IMR-90 (cell line): ENCODE data around the gene NTM. TPM values are rescaled to one million over a fixed set of nuclear protein-coding genes. Genes with fewer than 3 reads are reported as not detected.

ENCODE experiments used
- ATAC-seq: fragments of 200-7000 bp; cut with Tn5 transposase; 2 replicates; pipeline ENCODE4 v1.9.1; 2020; ENCODE audit warnings: low read depth, mild to moderate bottlenecking, moderate library complexity
- BruUV-seq: library from RNA; stranded (reverse); fragments of 400-500 nt; replicated peaks from 2 replicates; lab custom pipeline; 2021; lab: Mats Ljungman, UMichigan
- CTCF ChIA-PET: fragments of 300-600 bp; formaldehyde crosslinking; extraction: SDS; loops from one replicate; lab custom pipeline; 2021; ENCODE audit warnings: antibody characterized with exemption; lab: Yijun Ruan, JAX
- POLR2A ChIA-PET: fragments of 300-600 bp; sonication (Branson Sonifier 250); formaldehyde crosslinking; loops from one replicate; lab custom pipeline; 2022; ENCODE audit warnings: antibody characterized with exemption; ENCODE audit not compliant: unreplicated experiment; lab: Charles Lee
- DNase-seq: peaks from one replicate; pipeline ENCODE4 v3.0.0; 2013
- H2AFZ ChIP-seq: replicated peaks from 2 replicates; pipeline ENCODE3; 2013; ENCODE audit warnings: low read length, mild to moderate bottlenecking; ENCODE audit not compliant: poor library complexity
- H2AK5ac ChIP-seq: 2 replicates; pipeline ENCODE4 v1.6.1; 2013; ENCODE audit warnings: low read depth, low read length, inconsistent platforms
- H2AK9ac ChIP-seq: replicated peaks from 2 replicates; pipeline ENCODE3; 2013; ENCODE audit warnings: mild to moderate bottlenecking, low read depth, low read length, moderate library complexity; ENCODE audit not compliant: poor library complexity
- H2BK120ac ChIP-seq: 2 replicates; pipeline ENCODE4 v1.6.1; 2013; ENCODE audit warnings: low read depth, low read length, inconsistent platforms
- H2BK15ac ChIP-seq: 3 replicates; pipeline ENCODE4 v1.6.1; 2013; ENCODE audit warnings: low read depth, low read length, inconsistent platforms
- H2BK20ac ChIP-seq: 2 replicates; pipeline ENCODE4 v1.6.1; 2013; ENCODE audit warnings: low read depth, mild to moderate bottlenecking, inconsistent platforms, low read length, moderate library complexity
- H2BK5ac ChIP-seq: 2 replicates; pipeline ENCODE4 v1.6.1; 2013; ENCODE audit warnings: mild to moderate bottlenecking, low read depth, low read length, inconsistent platforms; ENCODE audit not compliant: poor library complexity, severe bottlenecking
- H3K14ac ChIP-seq: replicated peaks from 2 replicates; pipeline ENCODE4 v1.6.1; 2013; ENCODE audit warnings: low read depth, low read length, inconsistent platforms
- H3K18ac ChIP-seq: 2 replicates; pipeline ENCODE4 v1.6.1; 2013; ENCODE audit warnings: low read depth, low read length, control low read depth
- H3K23ac ChIP-seq: 2 replicates; pipeline ENCODE4 v1.6.1; 2013; ENCODE audit warnings: low read depth, low read length, inconsistent platforms
- H3K27ac ChIP-seq: 2 replicates; pipeline ENCODE4 v1.5.1; 2013; ENCODE audit warnings: mild to moderate bottlenecking, control low read depth, low read length; ENCODE audit not compliant: insufficient read depth
- H3K27me3 ChIP-seq: 2 replicates; pipeline ENCODE4 v1.6.1; 2013; ENCODE audit warnings: low read length; ENCODE audit not compliant: control insufficient read depth, insufficient read depth
- H3K36me3 ChIP-seq: 2 replicates; pipeline ENCODE4 v1.6.1; 2013; ENCODE audit warnings: low read length, mixed read lengths; ENCODE audit not compliant: control insufficient read depth, insufficient read depth
- H3K4ac ChIP-seq: 2 replicates; pipeline ENCODE4 v1.6.1; 2013; ENCODE audit warnings: low read depth, low read length, inconsistent platforms
- H3K4me1 ChIP-seq: 2 replicates; pipeline ENCODE4 v1.6.1; 2013; ENCODE audit warnings: low read length, mixed read lengths; ENCODE audit not compliant: control insufficient read depth, insufficient read depth
- H3K4me2 ChIP-seq: 2 replicates; pipeline ENCODE4 v1.6.1; 2013; ENCODE audit warnings: low read depth, mild to moderate bottlenecking, control low read depth, low read length, moderate library complexity
- H3K4me3 ChIP-seq: 2 replicates; pipeline ENCODE4 v1.5.1; 2013; ENCODE audit warnings: low read depth, mild to moderate bottlenecking, control low read depth, low read length, moderate library complexity; ENCODE audit not compliant: insufficient read depth
- H3K56ac ChIP-seq: 2 replicates; pipeline ENCODE4 v1.6.1; 2013; ENCODE audit warnings: low read length, inconsistent platforms; ENCODE audit not compliant: insufficient read depth; ENCODE audit errors: extremely low read depth
- H3K79me1 ChIP-seq, 2 experiments: 2 replicates each; pipeline ENCODE4 v1.6.1; 2013; ENCODE audit warnings: low read length in 2 of 2, inconsistent platforms in 1 of 2, low read depth in 1 of 2
- H3K9ac ChIP-seq: 2 replicates; pipeline ENCODE4 v1.6.1; 2013; ENCODE audit warnings: low read depth, low read length, control low read depth
- H3K9me1 ChIP-seq: 2 replicates; pipeline ENCODE4 v1.6.1; 2013; ENCODE audit warnings: low read length, inconsistent platforms; ENCODE audit not compliant: insufficient read depth
- H3K9me3 ChIP-seq: 2 replicates; pipeline ENCODE4 v1.6.1; 2013; ENCODE audit warnings: low read length; ENCODE audit not compliant: control insufficient read depth, insufficient read depth
- H4K20me1 ChIP-seq: 2 replicates; pipeline ENCODE4 v1.6.1; 2013; ENCODE audit warnings: low read length, inconsistent platforms; ENCODE audit not compliant: insufficient read depth
- H4K5ac ChIP-seq: 2 replicates; pipeline ENCODE4 v1.6.1; 2013; ENCODE audit warnings: mild to moderate bottlenecking, low read depth, low read length, control low read depth
- H4K8ac ChIP-seq, 2 experiments: 2 replicates each; pipeline ENCODE4 v1.6.1; 2013; ENCODE audit warnings: low read depth in 2 of 2, low read length in 2 of 2, control low read depth in 1 of 2, inconsistent platforms in 1 of 2
- H4K91ac ChIP-seq: 2 replicates; pipeline ENCODE4 v1.6.1; 2013; ENCODE audit warnings: low read depth, low read length, inconsistent platforms; ENCODE audit not compliant: insufficient read depth
- BHLHE40 ChIP-seq: fragments of 150-350 bp; IDR thresholded peaks from 2 replicates; pipeline ENCODE4 v1.6.1; 2016; ENCODE audit warnings: mild to moderate bottlenecking, low read depth, low read length
- CEBPB ChIP-seq: IDR thresholded peaks from 2 replicates; pipeline ENCODE4 v1.6.1; 2012; ENCODE audit warnings: low read depth, low read length, improper control_type of control experiment
- CHD1 ChIP-seq: IDR thresholded peaks from 2 replicates; pipeline ENCODE4 v1.6.1; 2012; ENCODE audit warnings: low read depth, low read length, improper control_type of control experiment
- FOS ChIP-seq: fragments of 150-350 bp; IDR thresholded peaks from 2 replicates; pipeline ENCODE4 v1.6.1; 2016; ENCODE audit warnings: low read depth, low read length
- MAFK ChIP-seq: IDR thresholded peaks from 2 replicates; pipeline ENCODE4 v1.6.1; 2012; ENCODE audit warnings: low read depth, low read length, improper control_type of control experiment
- MAZ ChIP-seq: IDR thresholded peaks from 2 replicates; pipeline ENCODE4 v1.6.1; 2012; ENCODE audit warnings: low read depth, mild to moderate bottlenecking, low read length, improper control_type of control experiment, moderate library complexity, borderline replicate concordance
- MXI1 ChIP-seq: IDR thresholded peaks from 2 replicates; pipeline ENCODE4 v1.6.1; 2012; ENCODE audit warnings: low read depth, mild to moderate bottlenecking, low read length, moderate library complexity, borderline replicate concordance
- NFE2L2 ChIP-seq: fragments of 150-350 bp; IDR thresholded peaks from 2 replicates; pipeline ENCODE4 v1.6.1; 2016; ENCODE audit warnings: low read depth, mild to moderate bottlenecking, low read length
- POLR2A ChIP-seq: IDR thresholded peaks from 2 replicates; pipeline ENCODE4 v1.6.1; 2012; ENCODE audit warnings: mild to moderate bottlenecking, low read depth, low read length
- RCOR1 ChIP-seq: IDR thresholded peaks from 2 replicates; pipeline ENCODE4 v1.6.1; 2012; ENCODE audit warnings: mild to moderate bottlenecking, low read length, improper control_type of control experiment; ENCODE audit not compliant: insufficient replicate concordance
- RFX5 ChIP-seq: IDR thresholded peaks from 2 replicates; pipeline ENCODE4 v1.8.0; 2012; ENCODE audit warnings: low read depth, mild to moderate bottlenecking, low read length, moderate library complexity
- WGBS, 2 experiments: methylation state at CpG; one replicate each; pipeline versions ENCODE4 v1.1.5 to v1.1.7; 2013; ENCODE audit warnings: missing lambda C conversion rate in 2 of 2; ENCODE audit not compliant: insufficient read length in 1 of 2; ENCODE audit errors: extremely low coverage in 2 of 2; 5-methylcytosine and 5-hydroxymethylcytosine counted together
- dilution Hi-C: fragments of 300-500 bp; cut with HindIII; formaldehyde crosslinking; loops from one replicate; pipeline ENCODE4 v1.14.3; 2018; ENCODE audit warnings: low sequenced_read_pairs; ENCODE audit not compliant: unreplicated experiment
- in situ Hi-C: fragments of 300-500 bp; cut with MboI; formaldehyde crosslinking; loops from 3 replicates; pipeline ENCODE4 v1.14.3; 2019; ENCODE audit warnings: low sequenced_read_pairs, inconsistent platforms, mixed read lengths
- intact Hi-C: fragments of 100-400 bp; cut with micrococcal nuclease; formaldehyde crosslinking; loops from 2 replicates; pipeline ENCODE4 v1.10.0; 2022
- polyA plus RNA-seq, 3 experiments: library from polyadenylated mRNA; depleted of rRNA; stranded (reverse); fragments of >200 nt; gene quantifications; 2 replicates each; pipeline ENCODE4 v1.2.3, GENCODE V29; 2012; ENCODE audit warnings: low replicate concordance in 1 of 3
- total RNA-seq: library from RNA; depleted of rRNA; stranded (reverse); fragments of >200 nt; gene quantifications from 2 replicates; pipeline ENCODE4 v1.2.3, GENCODE V29; 2012
- TF ChIP-seq, protein P1 (sequence below): conservative IDR thresholded peaks from 2 replicates; pipeline ENCODE4 v1.5.1; 2012; ENCODE audit warnings: mild to moderate bottlenecking, low read depth, low read length, improper control_type of control experiment
- TF ChIP-seq, protein P2 (sequence below): fragments of 150-350 bp; IDR thresholded peaks from 2 replicates; pipeline ENCODE4 v1.6.1; 2017; ENCODE audit warnings: mild to moderate bottlenecking, antibody characterized with exemption, low read length, low read depth
- TF ChIP-seq, protein P3 (sequence below): fragments of 150-350 bp; IDR thresholded peaks from 2 replicates; pipeline ENCODE4 v1.6.1; 2016; ENCODE audit warnings: low read depth, mild to moderate bottlenecking, low read length, moderate library complexity, borderline replicate concordance

Gene NTM
- total and polyA plus RNA-seq, 2 of the 4 experiments (the other 2 are of a cell fraction): 19.5 to 25.5 TPM

DNA sequence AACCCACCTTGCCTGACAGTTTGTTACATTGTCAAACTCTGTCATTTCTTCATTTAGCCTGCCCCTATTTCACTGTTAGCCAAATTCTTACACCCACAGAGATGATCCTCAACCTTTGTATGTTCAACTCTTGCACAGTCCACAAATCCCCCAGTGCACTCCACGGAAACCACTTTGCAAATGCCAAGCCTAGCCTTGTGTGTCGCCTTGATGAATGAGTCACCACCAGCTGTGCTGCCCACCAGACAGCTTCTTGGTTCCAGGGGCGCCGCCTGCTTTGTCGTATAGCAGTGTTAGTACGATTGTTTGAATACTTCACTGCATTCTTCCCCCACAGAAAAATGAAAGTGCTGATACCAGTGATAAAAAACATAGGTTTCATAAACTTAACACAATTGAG lies 686.3 kb downstream of the NTM start:
- Histone ChIP-seq H2BK15ac (peak overlapping the region; percentile 61; the same call in 2 of the 3 replicates), H3K9me3 (no peaks in the 10 kb centered on the region), H3K36me3 (no peaks in the 10 kb centered on the region), H2AFZ (peak overlapping the region; percentile 15), H2AK9ac (no peak overlapping the region), H3K23ac (peak overlapping the region; percentile 55; the same call in 1 of the 2 replicates), H3K9me1 (peaks cover 31% of the 10 kb centered on the region), H3K4ac (peak overlapping the region; percentile 65; the same call in 1 of the 2 replicates), H2BK120ac (peak overlapping the region; percentile 90), H2AK5ac (peak overlapping the region; percentile 2; the same call in 1 of the 2 replicates), H3K27me3 (no peaks in the 10 kb centered on the region), H4K91ac (peak overlapping the region; percentile 45), H3K14ac (peak overlapping the region; percentile 71; the same call in 1 of the 2 replicates), H3K18ac (peak overlapping the region; percentile 43; the same call in 1 of the 2 replicates), H3K27ac (peak overlapping the region; percentile 8), H4K8ac (peak overlapping the region; percentile 33 to 90; a peak in 3 of 4 replicates), H4K20me1 (no peaks in the 10 kb centered on the region), H4K5ac (peak overlapping the region; percentile 17; the same call in 1 of the 2 replicates), H2BK5ac (peak overlapping the region; percentile 95), H3K4me3 (peak overlapping the region; percentile 5; the same call in 1 of the 2 replicates), H3K9ac (no peak overlapping the region), H3K56ac (peak overlapping the region; percentile 61), H3K79me1 (peaks cover 9 to 56% of the 10 kb centered on the region in 2 experiments), H2BK20ac (peak overlapping the region; percentile 33), H3K4me2 (peak overlapping the region; percentile 13), H3K4me1 (peaks cover 33% of the 10 kb centered on the region)
- DNase-seq (peak; percentile 95), ATAC-seq (peak; percentile 71)
- dilution Hi-C loops (no loop called here), intact Hi-C loops (loop anchor here (5.0 kb wide), 1 partner anchor 71 kb away; no protein-coding TSS in a partner anchor), in situ Hi-C loops (loop anchor here (10.0 to 25.0 kb wide), 2 partner anchors 172 to 1644 kb away; no protein-coding TSS in a partner anchor)
- ChIA-PET CTCF (interaction anchor here (1.2 to 1.5 kb wide), 2 partner anchors 16 to 71 kb away, joined by 4 to 5 read pairs; no protein-coding TSS in a partner anchor), POLR2A (interaction anchor here (1.2 to 1.6 kb wide), 3 partner anchors 9 to 55 kb away, joined by 3 to 6 read pairs (median 4); no protein-coding TSS in a partner anchor)
- no TSS peak for BruUV-seq
- no CpG with 5 or more reads among the region's 6 CpGs for WGBS, 2 experiments
- TF ChIP-seq, protein P1, sequence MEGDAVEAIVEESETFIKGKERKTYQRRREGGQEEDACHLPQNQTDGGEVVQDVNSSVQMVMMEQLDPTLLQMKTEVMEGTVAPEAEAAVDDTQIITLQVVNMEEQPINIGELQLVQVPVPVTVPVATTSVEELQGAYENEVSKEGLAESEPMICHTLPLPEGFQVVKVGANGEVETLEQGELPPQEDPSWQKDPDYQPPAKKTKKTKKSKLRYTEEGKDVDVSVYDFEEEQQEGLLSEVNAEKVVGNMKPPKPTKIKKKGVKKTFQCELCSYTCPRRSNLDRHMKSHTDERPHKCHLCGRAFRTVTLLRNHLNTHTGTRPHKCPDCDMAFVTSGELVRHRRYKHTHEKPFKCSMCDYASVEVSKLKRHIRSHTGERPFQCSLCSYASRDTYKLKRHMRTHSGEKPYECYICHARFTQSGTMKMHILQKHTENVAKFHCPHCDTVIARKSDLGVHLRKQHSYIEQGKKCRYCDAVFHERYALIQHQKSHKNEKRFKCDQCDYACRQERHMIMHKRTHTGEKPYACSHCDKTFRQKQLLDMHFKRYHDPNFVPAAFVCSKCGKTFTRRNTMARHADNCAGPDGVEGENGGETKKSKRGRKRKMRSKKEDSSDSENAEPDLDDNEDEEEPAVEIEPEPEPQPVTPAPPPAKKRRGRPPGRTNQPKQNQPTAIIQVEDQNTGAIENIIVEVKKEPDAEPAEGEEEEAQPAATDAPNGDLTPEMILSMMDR: no peak
- TF ChIP-seq MAZ: peak; percentile 50; the same call in 1 of the 2 replicates
- no peak for TF ChIP-seq CHD1
- TF ChIP-seq RCOR1: peak; percentile 59
- TF ChIP-seq MXI1: no peak
- no peak; the same call in 1 of the 2 replicates for TF ChIP-seq POLR2A
- peak; percentile 79 for TF ChIP-seq CEBPB
- TF ChIP-seq, protein P2, sequence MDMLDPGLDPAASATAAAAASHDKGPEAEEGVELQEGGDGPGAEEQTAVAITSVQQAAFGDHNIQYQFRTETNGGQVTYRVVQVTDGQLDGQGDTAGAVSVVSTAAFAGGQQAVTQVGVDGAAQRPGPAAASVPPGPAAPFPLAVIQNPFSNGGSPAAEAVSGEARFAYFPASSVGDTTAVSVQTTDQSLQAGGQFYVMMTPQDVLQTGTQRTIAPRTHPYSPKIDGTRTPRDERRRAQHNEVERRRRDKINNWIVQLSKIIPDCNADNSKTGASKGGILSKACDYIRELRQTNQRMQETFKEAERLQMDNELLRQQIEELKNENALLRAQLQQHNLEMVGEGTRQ: no peak
- TF ChIP-seq MAFK: peak; percentile 69
- TF ChIP-seq, protein P3, sequence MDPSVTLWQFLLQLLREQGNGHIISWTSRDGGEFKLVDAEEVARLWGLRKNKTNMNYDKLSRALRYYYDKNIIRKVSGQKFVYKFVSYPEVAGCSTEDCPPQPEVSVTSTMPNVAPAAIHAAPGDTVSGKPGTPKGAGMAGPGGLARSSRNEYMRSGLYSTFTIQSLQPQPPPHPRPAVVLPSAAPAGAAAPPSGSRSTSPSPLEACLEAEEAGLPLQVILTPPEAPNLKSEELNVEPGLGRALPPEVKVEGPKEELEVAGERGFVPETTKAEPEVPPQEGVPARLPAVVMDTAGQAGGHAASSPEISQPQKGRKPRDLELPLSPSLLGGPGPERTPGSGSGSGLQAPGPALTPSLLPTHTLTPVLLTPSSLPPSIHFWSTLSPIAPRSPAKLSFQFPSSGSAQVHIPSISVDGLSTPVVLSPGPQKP: no peak
- peak; percentile 91 for TF ChIP-seq FOS
- TF ChIP-seq NFE2L2: no peak
- TF ChIP-seq BHLHE40: peak; percentile 40; the same call in 1 of the 2 replicates
- TF ChIP-seq RFX5: no peak
